Measurements from ENCODE around the gene TM7SF2.
"Not testable (repeated sequence)": the region's sequence is repeated elsewhere in the genome, so short reads cannot be mapped to it uniquely, and the experiment has no call there.

TM7SF2 gene

DNA sequence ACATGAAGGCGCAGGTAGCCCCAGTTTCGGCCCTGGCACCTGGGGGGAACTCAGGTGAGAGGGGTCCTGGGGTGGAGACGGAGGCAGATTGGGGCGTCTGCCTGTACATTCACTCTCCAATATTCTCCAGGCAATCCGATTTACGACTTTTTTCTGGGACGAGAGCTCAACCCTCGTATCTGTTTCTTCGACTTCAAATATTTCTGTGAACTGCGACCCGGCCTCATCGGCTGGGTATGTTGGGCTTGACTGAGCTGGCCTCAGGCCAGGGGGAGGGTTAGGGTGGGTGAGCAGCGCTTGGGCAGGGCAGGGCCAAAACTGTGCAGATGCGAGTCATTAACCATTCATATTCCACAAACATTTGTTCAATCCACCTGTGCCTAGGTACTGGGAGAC lies 1.7 kb downstream of the TM7SF2 start:
- peaks cover 36 to 48% of the 10 kb centered on the region in 2 donors for H3K4me1 Mint-ChIP-seq (ENCODE audit: low read depth in 2 of 2)
- no peak for DNase-seq

DNA sequence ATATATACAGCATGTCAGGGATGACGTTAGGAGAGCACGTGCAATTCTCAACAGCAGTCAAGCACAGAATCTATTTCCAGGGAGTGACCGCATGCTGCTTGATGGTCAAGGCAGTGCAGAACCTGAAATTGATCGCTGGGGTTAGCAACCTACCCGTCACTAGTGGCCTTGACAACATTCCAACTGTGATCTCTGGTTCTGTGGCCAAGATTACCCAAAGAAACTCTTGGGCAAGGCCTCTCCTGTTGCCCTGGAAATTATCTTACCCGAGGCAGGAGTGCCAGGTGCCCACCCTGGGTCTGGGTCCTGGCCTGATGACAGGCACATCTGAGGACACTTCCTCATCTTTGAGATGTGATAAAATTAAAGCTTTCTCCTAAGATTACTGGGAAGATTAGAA lies 2.2 kb downstream of the TM7SF2 start:
- DNase-seq = no peak
- no peaks in the 10 kb centered on the region for H3K27me3 Mint-ChIP-seq
- ATAC-seq (replicated peaks) = no peak
- H3K4me1 Mint-ChIP-seq (ENCODE audit: low read depth in 2 of 2) = peaks cover 36 to 51% of the 10 kb centered on the region in 2 donors
- no peaks in the 10 kb centered on the region for H3K9me3 Mint-ChIP-seq
- peaks cover 69% of the 10 kb centered on the region for H3K36me3 Mint-ChIP-seq (ENCODE audit: insufficient read depth)
- peak overlapping the region; percentile 99 for H3K4me3 Mint-ChIP-seq
- peak overlapping the region; percentile 59 to 90 for H3K27ac Mint-ChIP-seq

More for the DNA sequence above, 1.7 kb downstream of the TM7SF2 start:
- Mint-ChIP-seq H3K9me3 (no peaks in the 10 kb centered on the region), H3K36me3 (ENCODE audit: insufficient read depth) (peaks cover 64% of the 10 kb centered on the region), H3K27ac (peak overlapping the region; percentile 90 to 97), H3K4me3 (peak overlapping the region; percentile 99), H3K27me3 (no peaks in the 10 kb centered on the region)
- no peak for ATAC-seq (replicated peaks)

GRCh38 chr11:65114538-65115171 lies 3.0 kb downstream of the TM7SF2 start:
- no peak overlapping the region for H3K4me3 Mint-ChIP-seq
- H3K27me3 Mint-ChIP-seq = no peaks in the 10 kb centered on the region
- H3K9me3 Mint-ChIP-seq = no peaks in the 10 kb centered on the region

DNA sequence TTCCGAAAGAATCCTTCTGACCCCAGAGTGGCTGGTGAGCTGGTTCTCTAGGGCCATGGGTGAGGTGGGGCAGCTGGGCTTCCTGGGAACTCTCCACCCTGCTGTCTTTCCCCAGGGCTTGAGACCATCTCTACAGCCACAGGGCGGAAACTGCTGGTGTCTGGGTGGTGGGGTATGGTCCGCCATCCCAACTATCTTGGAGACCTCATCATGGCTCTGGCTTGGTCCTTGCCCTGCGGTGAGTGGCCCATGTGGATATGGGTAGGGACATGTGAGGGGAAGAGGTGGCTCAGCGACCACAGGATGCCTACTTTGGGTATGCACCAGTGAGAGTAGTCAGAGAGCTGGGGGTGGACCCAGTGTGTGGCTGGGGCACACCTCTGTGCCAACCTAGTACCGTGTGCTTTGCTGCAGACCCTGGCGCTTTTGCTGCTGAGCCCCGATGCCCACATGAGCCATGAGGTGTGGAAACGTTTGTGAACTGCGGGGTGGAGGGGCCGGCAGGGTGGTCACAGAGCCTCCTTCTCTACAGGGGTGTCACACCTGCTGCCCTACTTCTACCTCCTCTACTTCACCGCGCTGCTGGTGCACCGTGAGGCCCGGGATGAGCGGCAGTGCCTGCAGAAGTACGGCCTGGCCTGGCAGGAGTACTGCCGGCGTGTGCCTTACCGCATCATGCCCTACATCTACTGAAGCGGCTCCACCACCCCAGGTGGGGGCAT lies 3.9 kb downstream of the TM7SF2 start:
- ATAC-seq (replicated peaks) (no peak), DNase-seq (no peak)
- H3K9me3 Mint-ChIP-seq = no peaks in the 10 kb centered on the region
- H3K4me1 Mint-ChIP-seq (ENCODE audit: low read depth in 2 of 2) = peaks cover 31 to 47% of the 10 kb centered on the region in 2 donors
- H3K27me3 Mint-ChIP-seq = no peaks in the 10 kb centered on the region
- H3K4me3 Mint-ChIP-seq = peak overlapping the region in 1 of 2 donors; percentile 37
- peak overlapping the region in 1 of 2 donors; percentile 97 for H3K27ac Mint-ChIP-seq
- peaks cover 75% of the 10 kb centered on the region for H3K36me3 Mint-ChIP-seq (ENCODE audit: insufficient read depth)

More at GRCh38 chr11:65114538-65115171, 3.0 kb downstream of the TM7SF2 start:
- Mint-ChIP-seq H3K27ac (peak overlapping the region in 1 of 2 donors; percentile 59), H3K4me1 (ENCODE audit: low read depth in 2 of 2) (peaks cover 36 to 52% of the 10 kb centered on the region in 2 donors), H3K36me3 (ENCODE audit: insufficient read depth) (peaks cover 75% of the 10 kb centered on the region)
- no peak for DNase-seq
- no peak for ATAC-seq (replicated peaks)

DNA sequence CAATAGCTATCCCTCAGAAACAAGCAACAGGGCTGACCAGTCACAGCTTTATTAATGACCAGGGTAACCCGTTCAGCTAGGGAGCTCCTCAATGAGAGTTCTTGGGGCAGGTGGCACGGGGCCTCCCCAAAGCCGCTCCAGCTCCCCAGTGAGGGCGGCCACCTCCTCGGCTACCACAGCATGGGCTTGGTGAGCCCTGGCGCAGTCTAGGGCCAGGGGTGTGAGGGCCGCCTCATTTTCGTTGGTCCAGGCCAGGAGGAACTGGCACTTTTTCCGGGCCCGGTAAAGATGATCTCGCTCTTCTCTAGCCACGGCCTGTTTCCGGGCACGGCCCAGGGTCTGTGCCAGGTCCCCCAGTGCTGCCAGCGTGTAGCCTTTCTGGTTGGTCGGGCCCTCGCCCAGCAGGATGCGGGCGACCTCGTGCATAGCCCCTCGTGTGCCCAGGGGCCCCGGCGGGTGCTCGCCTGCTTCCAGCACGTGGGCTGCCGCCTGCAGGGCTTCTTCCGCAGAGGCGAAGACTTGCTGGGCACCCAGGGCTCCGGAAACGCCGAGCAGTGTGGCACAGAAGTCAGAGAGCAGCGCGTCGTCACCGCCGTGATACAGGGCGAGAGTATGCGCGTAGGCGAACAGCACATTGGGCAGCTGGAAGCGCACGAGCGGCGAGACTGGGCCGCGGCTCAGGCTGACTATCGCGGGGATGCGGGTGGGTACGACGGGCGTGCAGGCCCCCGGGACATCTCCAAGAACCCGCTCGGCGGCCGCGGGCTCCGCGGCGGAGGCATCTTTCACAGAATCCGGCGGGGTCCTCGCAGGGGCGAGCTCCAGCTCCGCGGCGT lies 4.9 kb downstream of the TM7SF2 start:
- Mint-ChIP-seq H3K9me3 (no peaks in the 10 kb centered on the region), H3K4me1 (ENCODE audit: low read depth in 2 of 2) (peaks cover 30 to 46% of the 10 kb centered on the region in 2 donors), H3K27me3 (no peaks in the 10 kb centered on the region), H3K27ac (peak overlapping the region; percentile 86 to 97), H3K4me3 (peak overlapping the region; percentile 86 to 87), H3K36me3 (ENCODE audit: insufficient read depth) (peaks cover 80% of the 10 kb centered on the region)
- peak; percentile 25 for ATAC-seq (replicated peaks)
- peak; percentile 44 to 60 (median 55) for DNase-seq

- peak within 1 kb of the TSS; percentile 86 to 87 for H3K4me3 Mint-ChIP-seq
- H3K27ac Mint-ChIP-seq = peak within 1 kb of the TSS; percentile 86 to 97
- ATAC-seq (replicated peaks) = peak; percentile 67
- no peaks in the 10 kb centered on the region for H3K27me3 Mint-ChIP-seq
- peak; percentile 100 for DNase-seq
- no peaks in the 10 kb centered on the region for H3K9me3 Mint-ChIP-seq
- H3K4me1 Mint-ChIP-seq (ENCODE audit: low read depth in 2 of 2) = peaks cover 32 to 50% of the 10 kb centered on the region in 2 donors
- peaks cover 81% of the 10 kb centered on the region for H3K36me3 Mint-ChIP-seq (ENCODE audit: insufficient read depth)
Observed at GRCh38 chr11:65117206-65118096, 5.8 kb downstream of the TM7SF2 start, which contains the start of gene ZNHIT2. Gene ZNHIT2 (minus strand): TSS chr11:65117701. CDS start chr11:65117653, 48 bp downstream.

DNA sequence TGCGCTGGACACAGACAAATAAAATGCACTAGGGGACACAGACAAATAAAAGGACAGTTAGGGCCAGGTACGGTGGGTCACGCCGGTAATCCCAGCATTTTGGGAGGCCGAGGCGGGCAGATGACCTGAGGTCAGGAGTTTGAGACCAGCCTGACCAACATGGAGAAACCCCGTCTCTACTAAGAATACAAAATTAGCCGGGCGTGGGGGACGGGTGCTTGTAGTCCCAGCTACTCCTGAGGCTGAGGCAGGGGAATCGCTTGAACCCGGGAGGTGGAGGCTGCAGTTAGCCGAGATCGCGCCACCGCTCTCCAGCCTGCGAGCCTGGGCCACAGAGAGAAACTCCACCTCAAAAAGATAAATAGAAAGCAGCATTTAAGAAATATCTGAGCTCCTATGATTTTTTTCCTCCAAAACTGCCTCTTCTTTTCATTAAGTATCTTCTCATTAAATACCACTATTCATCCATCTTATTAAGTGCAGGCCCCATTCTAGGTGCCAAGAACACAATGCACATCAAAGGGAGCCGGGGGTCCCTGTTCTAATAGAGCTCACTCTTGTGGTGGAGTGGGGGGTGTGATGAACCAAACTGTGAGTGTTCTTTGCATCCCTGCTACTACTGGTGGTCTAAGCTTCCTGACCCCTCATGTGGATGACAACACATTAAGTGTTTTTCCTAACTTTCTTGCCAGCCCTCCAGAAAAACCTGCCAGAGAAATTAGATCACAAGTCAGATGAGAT lies 6.6 kb downstream of the TM7SF2 start:
- DNase-seq (no peak), ATAC-seq (replicated peaks) (no peak)
- H3K36me3 Mint-ChIP-seq (ENCODE audit: insufficient read depth) = peaks cover 80% of the 10 kb centered on the region
- H3K4me3 Mint-ChIP-seq = peak overlapping the region in 1 of 2 donors; percentile 87
- no peaks in the 10 kb centered on the region for H3K9me3 Mint-ChIP-seq
- H3K27me3 Mint-ChIP-seq = no peaks in the 10 kb centered on the region
- H3K27ac Mint-ChIP-seq = peak overlapping the region; percentile 86 to 97
- H3K4me1 Mint-ChIP-seq (ENCODE audit: low read depth in 2 of 2) = peaks cover 31 to 44% of the 10 kb centered on the region in 2 donors

DNA sequence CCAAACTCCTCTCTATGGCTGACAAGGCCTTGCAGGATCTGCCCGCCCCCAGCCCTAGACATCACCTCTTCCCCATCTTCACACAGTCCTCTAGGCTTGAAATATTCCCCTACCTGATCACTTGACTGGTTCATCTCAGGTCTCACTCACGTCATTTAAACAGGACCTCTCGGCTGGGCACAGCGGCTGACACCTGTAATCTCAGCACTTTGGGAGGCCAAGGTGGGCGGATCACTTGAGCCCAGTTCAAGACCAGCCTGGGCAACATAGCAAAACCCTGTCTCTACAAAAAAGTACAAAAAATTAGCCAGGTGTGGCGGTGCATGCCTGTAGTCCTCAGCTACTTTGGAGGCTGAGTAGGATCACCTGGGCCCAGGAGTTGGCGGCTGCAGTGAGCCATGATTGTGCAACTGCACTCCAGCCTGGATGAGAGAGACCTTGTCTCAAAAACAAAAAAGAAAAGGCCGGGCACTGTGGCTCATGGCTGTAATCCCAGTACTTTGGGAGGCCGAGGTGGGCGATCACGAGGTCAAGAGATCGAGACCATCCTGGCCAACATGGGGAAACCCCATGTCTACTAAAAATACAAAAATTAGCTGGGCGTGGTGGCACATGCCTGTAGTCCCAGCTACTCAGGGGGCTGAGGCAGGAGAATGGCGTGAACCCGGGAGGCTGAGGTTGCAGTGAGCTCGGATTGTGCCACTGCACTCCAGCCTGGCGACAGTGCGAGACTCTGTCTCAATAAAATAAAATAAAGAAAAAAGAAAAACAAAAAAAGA lies 7.4 kb downstream of the TM7SF2 start:
- H3K27ac Mint-ChIP-seq = peak overlapping the region; percentile 86 to 97
- H3K4me3 Mint-ChIP-seq = peak overlapping the region in 1 of 2 donors; percentile 25
- H3K4me1 Mint-ChIP-seq (ENCODE audit: low read depth in 2 of 2) = peaks cover 28 to 41% of the 10 kb centered on the region in 2 donors
- peaks cover 77% of the 10 kb centered on the region for H3K36me3 Mint-ChIP-seq (ENCODE audit: insufficient read depth)
- ATAC-seq (replicated peaks); DNase-seq; H3K27me3 Mint-ChIP-seq; H3K9me3 Mint-ChIP-seq: not testable (repeated sequence)

GRCh38 chr11:65119670-65119995 lies 8.0 kb downstream of the TM7SF2 start:
- Mint-ChIP-seq H3K27ac (no peak overlapping the region), H3K4me3 (peak overlapping the region in 1 of 2 donors; percentile 25), H3K9me3 (no peaks in the 10 kb centered on the region), H3K27me3 (no peaks in the 10 kb centered on the region), H3K4me1 (ENCODE audit: low read depth in 2 of 2) (peaks cover 32 to 45% of the 10 kb centered on the region in 2 donors), H3K36me3 (ENCODE audit: insufficient read depth) (peaks cover 82% of the 10 kb centered on the region)
- no peak for DNase-seq
- no peak for ATAC-seq (replicated peaks)

- no peaks in the 10 kb centered on the region for H3K9me3 Mint-ChIP-seq
- H3K27me3 Mint-ChIP-seq = no peaks in the 10 kb centered on the region
- peaks cover 78% of the 10 kb centered on the region for H3K36me3 Mint-ChIP-seq (ENCODE audit: insufficient read depth)
- H3K4me3 Mint-ChIP-seq = peak overlapping the region; percentile 98 to 99
- peaks cover 32 to 41% of the 10 kb centered on the region in 2 donors for H3K4me1 Mint-ChIP-seq (ENCODE audit: low read depth in 2 of 2)
- no peak for ATAC-seq (replicated peaks)
- DNase-seq = no peak
- peak overlapping the region; percentile 99 to 100 for H3K27ac Mint-ChIP-seq
Observed at GRCh38 chr11:65120831-65121230, 9.2 kb downstream of the TM7SF2 start.

- Mint-ChIP-seq H3K36me3 (ENCODE audit: insufficient read depth) (peaks cover 79% of the 10 kb centered on the region), H3K4me1 (ENCODE audit: low read depth in 2 of 2) (peaks cover 32 to 36% of the 10 kb centered on the region in 2 donors), H3K9me3 (no peaks in the 10 kb centered on the region), H3K4me3 (peak overlapping the region; percentile 98 to 99), H3K27ac (peak overlapping the region; percentile 99 to 100), H3K27me3 (no peaks in the 10 kb centered on the region)
- DNase-seq (peak in 1 of 3 experiments; percentile 28), ATAC-seq (replicated peaks) (no peak)
Observed at GRCh38 chr11:65121447-65121864, 9.8 kb downstream of the TM7SF2 start.
